ENCODE results near the gene SHROOM4. TPM values are rescaled to one million over a fixed set of nuclear protein-coding genes. Genes with fewer than 3 reads are reported as not detected.

SHROOM4 gene, protein sequence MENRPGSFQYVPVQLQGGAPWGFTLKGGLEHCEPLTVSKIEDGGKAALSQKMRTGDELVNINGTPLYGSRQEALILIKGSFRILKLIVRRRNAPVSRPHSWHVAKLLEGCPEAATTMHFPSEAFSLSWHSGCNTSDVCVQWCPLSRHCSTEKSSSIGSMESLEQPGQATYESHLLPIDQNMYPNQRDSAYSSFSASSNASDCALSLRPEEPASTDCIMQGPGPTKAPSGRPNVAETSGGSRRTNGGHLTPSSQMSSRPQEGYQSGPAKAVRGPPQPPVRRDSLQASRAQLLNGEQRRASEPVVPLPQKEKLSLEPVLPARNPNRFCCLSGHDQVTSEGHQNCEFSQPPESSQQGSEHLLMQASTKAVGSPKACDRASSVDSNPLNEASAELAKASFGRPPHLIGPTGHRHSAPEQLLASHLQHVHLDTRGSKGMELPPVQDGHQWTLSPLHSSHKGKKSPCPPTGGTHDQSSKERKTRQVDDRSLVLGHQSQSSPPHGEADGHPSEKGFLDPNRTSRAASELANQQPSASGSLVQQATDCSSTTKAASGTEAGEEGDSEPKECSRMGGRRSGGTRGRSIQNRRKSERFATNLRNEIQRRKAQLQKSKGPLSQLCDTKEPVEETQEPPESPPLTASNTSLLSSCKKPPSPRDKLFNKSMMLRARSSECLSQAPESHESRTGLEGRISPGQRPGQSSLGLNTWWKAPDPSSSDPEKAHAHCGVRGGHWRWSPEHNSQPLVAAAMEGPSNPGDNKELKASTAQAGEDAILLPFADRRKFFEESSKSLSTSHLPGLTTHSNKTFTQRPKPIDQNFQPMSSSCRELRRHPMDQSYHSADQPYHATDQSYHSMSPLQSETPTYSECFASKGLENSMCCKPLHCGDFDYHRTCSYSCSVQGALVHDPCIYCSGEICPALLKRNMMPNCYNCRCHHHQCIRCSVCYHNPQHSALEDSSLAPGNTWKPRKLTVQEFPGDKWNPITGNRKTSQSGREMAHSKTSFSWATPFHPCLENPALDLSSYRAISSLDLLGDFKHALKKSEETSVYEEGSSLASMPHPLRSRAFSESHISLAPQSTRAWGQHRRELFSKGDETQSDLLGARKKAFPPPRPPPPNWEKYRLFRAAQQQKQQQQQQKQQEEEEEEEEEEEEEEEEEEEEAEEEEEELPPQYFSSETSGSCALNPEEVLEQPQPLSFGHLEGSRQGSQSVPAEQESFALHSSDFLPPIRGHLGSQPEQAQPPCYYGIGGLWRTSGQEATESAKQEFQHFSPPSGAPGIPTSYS (N-terminal part only)
- 6.1 and 7.5 TPM in 2 replicates for total RNA-seq

DNA sequence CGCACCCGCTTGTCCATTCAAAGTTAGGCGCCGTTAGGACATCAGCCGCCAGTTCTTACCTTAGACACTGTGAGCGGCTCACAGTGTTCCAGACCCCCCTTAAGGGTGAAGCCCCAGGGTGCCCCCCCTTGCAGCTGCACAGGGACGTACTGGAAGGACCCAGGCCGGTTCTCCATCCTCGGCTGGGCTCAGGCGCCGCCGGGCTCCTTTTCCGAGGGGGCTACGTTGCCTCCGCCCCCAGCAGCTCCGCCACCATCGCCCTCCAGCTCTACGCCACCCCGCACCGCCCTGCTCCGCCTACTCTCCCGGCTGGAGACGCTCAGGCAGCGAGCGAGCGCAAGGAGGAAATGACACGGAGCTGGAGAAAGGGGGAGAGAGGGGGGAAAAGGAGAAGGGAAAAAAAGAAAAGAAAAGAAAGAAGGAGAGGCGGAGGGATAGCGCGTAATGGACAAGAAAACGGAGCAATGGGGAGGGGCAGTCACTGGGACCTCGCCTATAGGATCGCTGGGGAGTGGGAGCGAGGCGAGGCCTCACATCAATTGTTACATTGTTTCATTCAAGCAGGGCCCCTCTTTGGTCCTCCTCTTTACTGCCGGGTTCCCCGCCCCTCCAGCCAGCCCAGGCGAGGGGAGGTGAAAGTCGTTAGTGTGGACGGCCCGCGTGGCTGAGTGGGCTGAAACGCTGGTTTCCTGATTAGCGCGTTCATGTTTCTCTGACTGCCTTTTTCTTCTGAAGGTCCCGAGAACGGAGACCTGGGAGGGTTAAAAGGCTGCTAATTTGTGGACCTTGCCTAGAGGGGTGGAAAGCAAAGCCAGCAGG, at the start of gene SHROOM4:
TSS of gene SHROOM4 (minus strand) at position 352 of the 819 bp plus-strand sequence. CDS start at position 176, 176 bp downstream.
- DNase-seq (ENCODE audit: low read depth), result peak; percentile 25
- no peaks in the 10 kb centered on the region for H3K36me3 ChIP-seq (ENCODE audit: control insufficient read depth, insufficient read depth, low read length)
- TF ChIP-seq, protein P1, sequence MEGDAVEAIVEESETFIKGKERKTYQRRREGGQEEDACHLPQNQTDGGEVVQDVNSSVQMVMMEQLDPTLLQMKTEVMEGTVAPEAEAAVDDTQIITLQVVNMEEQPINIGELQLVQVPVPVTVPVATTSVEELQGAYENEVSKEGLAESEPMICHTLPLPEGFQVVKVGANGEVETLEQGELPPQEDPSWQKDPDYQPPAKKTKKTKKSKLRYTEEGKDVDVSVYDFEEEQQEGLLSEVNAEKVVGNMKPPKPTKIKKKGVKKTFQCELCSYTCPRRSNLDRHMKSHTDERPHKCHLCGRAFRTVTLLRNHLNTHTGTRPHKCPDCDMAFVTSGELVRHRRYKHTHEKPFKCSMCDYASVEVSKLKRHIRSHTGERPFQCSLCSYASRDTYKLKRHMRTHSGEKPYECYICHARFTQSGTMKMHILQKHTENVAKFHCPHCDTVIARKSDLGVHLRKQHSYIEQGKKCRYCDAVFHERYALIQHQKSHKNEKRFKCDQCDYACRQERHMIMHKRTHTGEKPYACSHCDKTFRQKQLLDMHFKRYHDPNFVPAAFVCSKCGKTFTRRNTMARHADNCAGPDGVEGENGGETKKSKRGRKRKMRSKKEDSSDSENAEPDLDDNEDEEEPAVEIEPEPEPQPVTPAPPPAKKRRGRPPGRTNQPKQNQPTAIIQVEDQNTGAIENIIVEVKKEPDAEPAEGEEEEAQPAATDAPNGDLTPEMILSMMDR (IDR thresholded peaks at IDR 0.05; ENCODE audit: insufficient read depth, low read length, poor library complexity, severe bottlenecking), result no peak
- no peaks in the 10 kb centered on the region for H3K27me3 ChIP-seq (ENCODE audit: control insufficient read depth, insufficient read depth, low read length)
- H3K4me3 ChIP-seq (ENCODE audit: low read depth, low read length), result peak within 1 kb of the TSS; percentile 54

DNA sequence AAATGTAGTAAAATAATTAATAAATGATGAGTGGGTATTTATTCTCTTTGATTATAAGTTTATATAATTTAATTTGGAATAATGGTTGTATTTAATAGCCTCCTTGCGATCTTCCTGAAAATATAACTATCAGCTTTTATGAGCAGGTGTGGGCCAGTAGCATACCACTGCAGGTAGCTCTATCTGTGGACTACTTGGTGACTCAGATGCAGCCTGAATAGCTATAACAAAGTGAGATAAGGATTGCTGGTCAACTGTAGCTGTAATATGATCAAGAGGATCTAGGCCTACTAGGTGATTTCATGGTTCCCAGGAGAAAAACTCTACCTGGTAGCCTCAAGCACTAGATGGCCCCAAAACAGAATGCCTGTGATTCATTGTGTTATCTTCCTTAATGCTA, 49.5 kb upstream of the SHROOM4 start:
- Histone ChIP-seq H3K36me3 (ENCODE audit: control insufficient read depth, insufficient read depth, low read length) (no peaks in the 10 kb centered on the region), H3K27me3 (ENCODE audit: control insufficient read depth, insufficient read depth, low read length) (no peaks in the 10 kb centered on the region), H3K4me3 (ENCODE audit: low read depth, low read length) (no peak overlapping the region)
- TF ChIP-seq, protein P1 (IDR thresholded peaks at IDR 0.05; ENCODE audit: insufficient read depth, low read length, poor library complexity, severe bottlenecking), result no peak
- DNase-seq (ENCODE audit: low read depth), result no peak

DNA sequence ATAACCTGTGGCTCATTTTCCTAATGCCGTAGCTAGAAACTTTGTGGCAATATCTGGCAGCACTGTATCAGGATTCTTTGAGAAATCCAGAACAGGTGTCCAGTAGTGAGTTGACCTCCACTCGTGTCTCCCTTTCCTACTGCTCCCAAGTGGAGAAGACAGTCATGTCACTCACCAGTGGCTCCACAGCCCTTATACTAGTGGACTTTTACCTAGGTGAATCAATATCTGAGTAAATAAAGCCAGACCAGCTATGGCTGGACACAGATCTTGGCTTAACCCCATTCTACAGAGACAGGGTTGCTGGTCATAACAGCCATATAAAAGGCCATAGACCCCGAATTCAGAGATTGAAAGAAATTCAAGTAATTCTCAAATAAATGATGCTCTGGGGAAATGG, 46.5 kb upstream of the SHROOM4 start:
- TF ChIP-seq, protein P1 (IDR thresholded peaks at IDR 0.05; ENCODE audit: insufficient read depth, low read length, poor library complexity, severe bottlenecking), result no peak
- Histone ChIP-seq H3K36me3 (ENCODE audit: control insufficient read depth, insufficient read depth, low read length) (no peaks in the 10 kb centered on the region), H3K4me3 (ENCODE audit: low read depth, low read length) (no peak overlapping the region), H3K27me3 (ENCODE audit: control insufficient read depth, insufficient read depth, low read length) (no peaks in the 10 kb centered on the region)
- DNase-seq (ENCODE audit: low read depth), result no peak

DNA sequence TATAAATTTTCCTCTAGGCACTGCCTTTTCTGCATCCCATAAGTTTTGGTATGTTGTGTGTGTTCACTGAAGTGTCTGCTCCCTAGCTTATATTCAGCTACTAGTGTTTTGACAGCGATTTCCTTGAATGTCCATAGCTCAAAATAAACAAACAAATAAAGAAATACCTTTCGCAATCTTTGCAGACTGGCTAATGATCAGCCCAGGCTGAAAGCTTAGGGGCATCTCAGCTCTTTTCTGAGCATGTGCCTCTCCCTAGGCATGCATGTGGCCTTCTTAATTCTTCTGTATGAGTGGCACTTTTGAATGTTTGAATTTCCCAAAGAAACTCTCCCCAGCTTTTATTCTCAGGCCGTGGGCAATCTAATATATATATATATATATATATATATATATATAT, 44.6 kb upstream of the SHROOM4 start:
- no peak overlapping the region for H3K4me3 ChIP-seq (ENCODE audit: low read depth, low read length)
- TF ChIP-seq, protein P1 (IDR thresholded peaks at IDR 0.05; ENCODE audit: insufficient read depth, low read length, poor library complexity, severe bottlenecking), result no peak
- H3K27me3 ChIP-seq (ENCODE audit: control insufficient read depth, insufficient read depth, low read length), result no peaks in the 10 kb centered on the region
- no peak for DNase-seq (ENCODE audit: low read depth)
- no peaks in the 10 kb centered on the region for H3K36me3 ChIP-seq (ENCODE audit: control insufficient read depth, insufficient read depth, low read length)

DNA sequence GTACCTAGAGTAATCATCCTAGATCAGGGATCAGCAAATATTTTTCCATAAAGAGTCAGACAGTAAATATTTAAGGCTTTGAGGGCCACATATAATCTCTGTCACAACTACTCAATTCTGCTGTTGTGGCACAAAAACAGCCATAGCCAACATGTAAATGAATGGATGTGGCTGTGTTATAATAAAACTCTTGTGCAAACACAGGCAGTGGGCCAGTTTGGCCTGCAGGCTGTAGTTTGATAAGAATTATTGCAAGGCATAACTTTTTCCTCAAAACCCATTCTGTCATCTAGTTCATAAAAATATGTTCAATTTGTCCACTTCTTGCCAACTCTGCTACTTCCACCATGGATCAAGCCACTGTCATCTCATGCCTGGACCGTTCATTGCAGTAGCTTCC, 39.4 kb upstream of the SHROOM4 start:
- H3K36me3 ChIP-seq (ENCODE audit: control insufficient read depth, insufficient read depth, low read length), result no peaks in the 10 kb centered on the region
- H3K27me3 ChIP-seq (ENCODE audit: control insufficient read depth, insufficient read depth, low read length), result no peaks in the 10 kb centered on the region
- no peak for DNase-seq (ENCODE audit: low read depth)
- TF ChIP-seq, protein P1 (IDR thresholded peaks at IDR 0.05; ENCODE audit: insufficient read depth, low read length, poor library complexity, severe bottlenecking), result no peak
- H3K4me3 ChIP-seq (ENCODE audit: low read depth, low read length), result no peak overlapping the region

All from kidney epithelial cell (primary cell).